Panc1 (cell line): ENCODE data around the gene GLIS1. TPM values are rescaled to one million over a fixed set of nuclear protein-coding genes. Genes with fewer than 3 reads are reported as not detected.

Source experiments
- ATAC-seq: fragments of 200-7000 bp; cut with Tn5 transposase; 2 replicates; pipeline ENCODE4 v1.9.1; 2020; ENCODE audit warnings: mild to moderate bottlenecking, moderate library complexity
- BruUV-seq: library from RNA; stranded (reverse); fragments of 400-500 nt; replicated peaks from 2 replicates; lab custom pipeline; 2021; lab: Mats Ljungman, UMichigan
- CTCF ChIA-PET: fragments of 300-600 bp; sonication (Branson Sonifier 250); formaldehyde crosslinking; loops from one replicate; lab custom pipeline; 2022; ENCODE audit warnings: antibody characterized with exemption; lab: Charles Lee
- POLR2A ChIA-PET: fragments of 300-600 bp; sonication (Branson Sonifier 250); formaldehyde crosslinking; loops from one replicate; lab custom pipeline; 2022; ENCODE audit warnings: antibody characterized with exemption; lab: Charles Lee
- DNase-seq: peaks from one replicate; pipeline ENCODE4 v3.0.0-alpha.2; 2010; ENCODE audit warnings: low read depth, low spot score
- H3K27ac ChIP-seq: 2 replicates; pipeline ENCODE4 v1.5.1; 2011; ENCODE audit warnings: mild to moderate bottlenecking, low read length, inconsistent platforms
- H3K27me3 ChIP-seq: fragments of 200-500 bp; sonication (Bioruptor generic); 2 replicates; pipeline ENCODE4 v1.6.0; 2014; ENCODE audit warnings: low read length, inconsistent platforms; ENCODE audit not compliant: control insufficient read depth, insufficient read depth
- H3K36me3 ChIP-seq: fragments of 200-500 bp; sonication (Bioruptor generic); 2 replicates; pipeline ENCODE4 v1.5.1; 2014; ENCODE audit warnings: inconsistent platforms, mild to moderate bottlenecking, low read length, moderate library complexity; ENCODE audit not compliant: control insufficient read depth, insufficient read depth
- H3K4me1 ChIP-seq: 2 replicates; pipeline ENCODE4 v1.5.1; 2011; ENCODE audit warnings: inconsistent platforms, mild to moderate bottlenecking, low read length, moderate library complexity; ENCODE audit not compliant: control insufficient read depth, insufficient read depth
- H3K4me3 ChIP-seq, 2 experiments: 2 replicates each; pipeline ENCODE4 v1.5.1; 2011 to 2012; ENCODE audit warnings: low read depth in 2 of 2, low read length in 2 of 2, mild to moderate bottlenecking in 2 of 2, inconsistent platforms in 1 of 2, moderate library complexity in 1 of 2
- H3K9me3 ChIP-seq: fragments of 200-500 bp; sonication (Bioruptor generic); 2 replicates; pipeline ENCODE4 v1.5.1; 2014; ENCODE audit warnings: low read depth, mild to moderate bottlenecking, inconsistent platforms, low read length, moderate library complexity; ENCODE audit not compliant: control insufficient read depth, insufficient read depth
- CTCF ChIP-seq: fragments of 450-650 bp; IDR thresholded peaks from 2 replicates; pipeline ENCODE4 v1.5.1; 2017; ENCODE audit warnings: mild to moderate bottlenecking
- POLR2AphosphoS5 ChIP-seq: IDR thresholded peaks from 2 replicates; pipeline ENCODE4 v1.6.1; 2012; ENCODE audit warnings: mild to moderate bottlenecking, low read depth, low read length, moderate library complexity
- REST ChIP-seq, 2 experiments: IDR thresholded peaks; 2 replicates each; pipeline ENCODE4 v1.6.1; 2011 to 2012; ENCODE audit warnings: low read depth in 2 of 2, control low read depth in 1 of 2, low read length in 1 of 2, mild to moderate bottlenecking in 1 of 2, moderate library complexity in 1 of 2; ENCODE audit not compliant: insufficient read depth in 1 of 2
- SIN3A ChIP-seq: IDR thresholded peaks from 2 replicates; pipeline ENCODE4 v1.6.1; 2012; ENCODE audit warnings: low read depth, mild to moderate bottlenecking, low read length, moderate library complexity, borderline replicate concordance; ENCODE audit not compliant: insufficient read depth
- TCF7L2 ChIP-seq: IDR thresholded peaks from 2 replicates; pipeline ENCODE4 v1.6.1; 2011; ENCODE audit warnings: mild to moderate bottlenecking, low read depth, low read length, inconsistent platforms
- in situ Hi-C: cut with HindIII; loops from 2 replicates; pipeline ENCODE4 v1.10.0; 2016; ENCODE audit warnings: low sequenced_read_pairs, low pct_unique_long_range_greater_than_20kb
- intact Hi-C: fragments of 100-400 bp; cut with micrococcal nuclease; formaldehyde crosslinking; loops from one replicate; pipeline ENCODE4 v1.10.0; 2022; ENCODE audit not compliant: unreplicated experiment
- total RNA-seq: library from RNA; stranded (reverse); gene quantifications from one replicate; pipeline ENCODE4 v1.2.1, GENCODE V29; 2021; ENCODE audit not compliant: unreplicated experiment

Gene GLIS1
- total RNA-seq, 1 experiment from 2014 or later, result 0.28 TPM

- intact Hi-C loops, result no loop called here
- H3K4me1 ChIP-seq, result no peaks in the 10 kb centered on the region
- ATAC-seq, result no peak
- POLR2A ChIA-PET, result no interaction called here
- no peaks in the 10 kb centered on the region for H3K9me3 ChIP-seq
- H3K27me3 ChIP-seq, result peaks cover 15% of the 10 kb centered on the region
- no peak for DNase-seq
- no peak overlapping the region for H3K27ac ChIP-seq
- CTCF ChIA-PET, result no interaction called here
- BruUV-seq, result no TSS peak
- TF ChIP-seq SIN3A (no peak), REST (IDR thresholded peaks at IDR 0.05; ENCODE audit: insufficient read depth in 1 of 2, low read depth in 2 of 2, low read length in 1 of 2) (no peak), TCF7L2 (no peak), POLR2AphosphoS5 (no peak), CTCF (no peak)
- no peaks in the 10 kb centered on the region for H3K36me3 ChIP-seq
- H3K4me3 ChIP-seq, result no peak overlapping the region
- in situ Hi-C loops, result no loop called here
These were observed 93.3 kb downstream of the GLIS1 start for GRCh38 chr1:53645690-53646078.

GRCh38 chr1:53644909-53645689 lies 93.9 kb downstream of the GLIS1 start:
- H3K36me3 ChIP-seq, result no peaks in the 10 kb centered on the region
- intact Hi-C loops (no loop called here), in situ Hi-C loops (no loop called here)
- ChIA-PET POLR2A (no interaction called here), CTCF (no interaction called here)
- no peaks in the 10 kb centered on the region for H3K4me1 ChIP-seq
- no peak for DNase-seq
- TF ChIP-seq POLR2AphosphoS5 (no peak), REST (IDR thresholded peaks at IDR 0.05; ENCODE audit: insufficient read depth in 1 of 2, low read depth in 2 of 2, low read length in 1 of 2) (no peak), TCF7L2 (no peak), SIN3A (no peak), CTCF (no peak)
- no peaks in the 10 kb centered on the region for H3K9me3 ChIP-seq
- no peak overlapping the region for H3K4me3 ChIP-seq
- H3K27ac ChIP-seq, result no peak overlapping the region
- peaks cover 15% of the 10 kb centered on the region for H3K27me3 ChIP-seq
- BruUV-seq, result no TSS peak
- no peak for ATAC-seq
